HL-60 (cell line): ENCODE measurements around the gene SCMH1.

Experiments
- DNase-seq, 2 experiments: peaks; one replicate each; pipeline ENCODE4 v3.0.0-alpha.2; 2010 to 2020; ENCODE audit warnings: low read depth in 1 of 2, low spot score in 1 of 2
- H3K27ac ChIP-seq: fragments of 250-450 bp; sonication (Bioruptor Pico); replicated peaks from 2 replicates; pipeline ENCODE4 v1.5.1; 2020; ENCODE audit warnings: mild to moderate bottlenecking, moderate library complexity
- H3K27me3 ChIP-seq: fragments of 250-450 bp; sonication (Bioruptor Pico); 2 replicates; pipeline ENCODE4 v1.5.1; 2021; ENCODE audit warnings: mild to moderate bottlenecking, moderate library complexity; ENCODE audit not compliant: insufficient read depth, poor library complexity, severe bottlenecking
- H3K4me3 ChIP-seq: replicated peaks from 2 replicates; pipeline ENCODE4 v1.5.1; 2011; ENCODE audit warnings: mild to moderate bottlenecking, control low read depth, low read length; ENCODE audit not compliant: insufficient read depth
- GABPA ChIP-seq: IDR thresholded peaks from 2 replicates; pipeline ENCODE4 v1.6.1; 2012; ENCODE audit warnings: low read depth
- POLR2AphosphoS5 ChIP-seq: IDR thresholded peaks from 2 replicates; pipeline ENCODE4 v1.6.1; 2012; ENCODE audit warnings: low read depth
- SPI1 ChIP-seq: IDR thresholded peaks from 2 replicates; pipeline ENCODE4 v1.6.1; 2012; ENCODE audit warnings: low read depth, mild to moderate bottlenecking, borderline replicate concordance
- TF ChIP-seq, protein P1 (sequence below): IDR thresholded peaks from one replicate; pipeline ENCODE4 v1.5.1; 2011; ENCODE audit warnings: low read length, control low read depth, inconsistent platforms; ENCODE audit not compliant: insufficient read depth
- TF ChIP-seq, protein P2 (sequence below): IDR thresholded peaks from 2 replicates; pipeline ENCODE4 v1.6.1; 2012; ENCODE audit warnings: low read depth; ENCODE audit not compliant: insufficient replicate concordance

SCMH1 gene

DNA sequence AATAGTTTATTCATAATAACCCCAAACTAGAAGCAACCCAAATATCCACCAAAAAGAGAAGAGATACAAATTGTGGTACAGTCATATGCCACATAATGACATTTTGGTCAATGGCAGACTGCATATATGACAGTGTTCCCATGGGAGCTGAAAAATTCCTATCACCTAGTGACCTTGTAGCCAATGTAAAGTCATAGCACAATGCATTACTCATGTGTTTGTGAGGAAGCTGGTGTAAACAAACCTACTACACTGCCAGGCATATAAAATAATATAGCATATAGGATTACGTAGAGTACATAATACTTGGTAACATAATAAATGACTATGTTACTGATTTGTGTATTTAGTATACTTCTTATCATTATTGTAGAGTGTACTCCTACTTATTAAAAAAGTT is 191.1 kb downstream of the SCMH1 start:
- TF ChIP-seq, protein P1, sequence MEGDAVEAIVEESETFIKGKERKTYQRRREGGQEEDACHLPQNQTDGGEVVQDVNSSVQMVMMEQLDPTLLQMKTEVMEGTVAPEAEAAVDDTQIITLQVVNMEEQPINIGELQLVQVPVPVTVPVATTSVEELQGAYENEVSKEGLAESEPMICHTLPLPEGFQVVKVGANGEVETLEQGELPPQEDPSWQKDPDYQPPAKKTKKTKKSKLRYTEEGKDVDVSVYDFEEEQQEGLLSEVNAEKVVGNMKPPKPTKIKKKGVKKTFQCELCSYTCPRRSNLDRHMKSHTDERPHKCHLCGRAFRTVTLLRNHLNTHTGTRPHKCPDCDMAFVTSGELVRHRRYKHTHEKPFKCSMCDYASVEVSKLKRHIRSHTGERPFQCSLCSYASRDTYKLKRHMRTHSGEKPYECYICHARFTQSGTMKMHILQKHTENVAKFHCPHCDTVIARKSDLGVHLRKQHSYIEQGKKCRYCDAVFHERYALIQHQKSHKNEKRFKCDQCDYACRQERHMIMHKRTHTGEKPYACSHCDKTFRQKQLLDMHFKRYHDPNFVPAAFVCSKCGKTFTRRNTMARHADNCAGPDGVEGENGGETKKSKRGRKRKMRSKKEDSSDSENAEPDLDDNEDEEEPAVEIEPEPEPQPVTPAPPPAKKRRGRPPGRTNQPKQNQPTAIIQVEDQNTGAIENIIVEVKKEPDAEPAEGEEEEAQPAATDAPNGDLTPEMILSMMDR = no peak
- TF ChIP-seq, protein P2, sequence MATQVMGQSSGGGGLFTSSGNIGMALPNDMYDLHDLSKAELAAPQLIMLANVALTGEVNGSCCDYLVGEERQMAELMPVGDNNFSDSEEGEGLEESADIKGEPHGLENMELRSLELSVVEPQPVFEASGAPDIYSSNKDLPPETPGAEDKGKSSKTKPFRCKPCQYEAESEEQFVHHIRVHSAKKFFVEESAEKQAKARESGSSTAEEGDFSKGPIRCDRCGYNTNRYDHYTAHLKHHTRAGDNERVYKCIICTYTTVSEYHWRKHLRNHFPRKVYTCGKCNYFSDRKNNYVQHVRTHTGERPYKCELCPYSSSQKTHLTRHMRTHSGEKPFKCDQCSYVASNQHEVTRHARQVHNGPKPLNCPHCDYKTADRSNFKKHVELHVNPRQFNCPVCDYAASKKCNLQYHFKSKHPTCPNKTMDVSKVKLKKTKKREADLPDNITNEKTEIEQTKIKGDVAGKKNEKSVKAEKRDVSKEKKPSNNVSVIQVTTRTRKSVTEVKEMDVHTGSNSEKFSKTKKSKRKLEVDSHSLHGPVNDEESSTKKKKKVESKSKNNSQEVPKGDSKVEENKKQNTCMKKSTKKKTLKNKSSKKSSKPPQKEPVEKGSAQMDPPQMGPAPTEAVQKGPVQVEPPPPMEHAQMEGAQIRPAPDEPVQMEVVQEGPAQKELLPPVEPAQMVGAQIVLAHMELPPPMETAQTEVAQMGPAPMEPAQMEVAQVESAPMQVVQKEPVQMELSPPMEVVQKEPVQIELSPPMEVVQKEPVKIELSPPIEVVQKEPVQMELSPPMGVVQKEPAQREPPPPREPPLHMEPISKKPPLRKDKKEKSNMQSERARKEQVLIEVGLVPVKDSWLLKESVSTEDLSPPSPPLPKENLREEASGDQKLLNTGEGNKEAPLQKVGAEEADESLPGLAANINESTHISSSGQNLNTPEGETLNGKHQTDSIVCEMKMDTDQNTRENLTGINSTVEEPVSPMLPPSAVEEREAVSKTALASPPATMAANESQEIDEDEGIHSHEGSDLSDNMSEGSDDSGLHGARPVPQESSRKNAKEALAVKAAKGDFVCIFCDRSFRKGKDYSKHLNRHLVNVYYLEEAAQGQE = no peak
- TF ChIP-seq GABPA = no peak
- no peak for TF ChIP-seq POLR2AphosphoS5
- TF ChIP-seq SPI1 = no peak
- no peak overlapping the region for H3K27ac ChIP-seq
- no peak overlapping the region for H3K4me3 ChIP-seq
- H3K27me3 ChIP-seq = no peaks in the 10 kb centered on the region
- DNase-seq = no peak

DNA sequence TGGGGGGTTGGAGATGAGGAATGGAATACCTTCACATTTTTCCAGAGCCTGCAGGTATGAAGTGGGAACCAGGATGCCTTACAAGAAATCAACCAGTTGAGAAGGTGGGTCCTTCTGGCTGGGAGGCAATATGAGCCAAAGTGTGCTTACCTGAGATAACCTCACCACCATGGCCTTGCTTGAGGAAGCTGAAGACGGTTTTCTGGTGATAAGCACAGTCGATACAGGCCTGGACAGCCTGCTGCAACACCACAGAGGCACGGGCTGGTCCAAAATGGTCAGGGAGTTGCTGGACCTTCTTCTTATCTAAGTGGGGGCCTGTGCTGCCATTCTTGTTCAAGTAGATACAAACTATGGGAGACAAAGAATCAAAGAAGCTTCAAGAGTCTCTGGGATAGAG is 193.6 kb downstream of the SCMH1 start:
- Histone ChIP-seq H3K4me3 (no peak overlapping the region), H3K27me3 (no peaks in the 10 kb centered on the region), H3K27ac (no peak overlapping the region)
- no peak for DNase-seq
- TF ChIP-seq, protein P2 = no peak
- no peak for TF ChIP-seq GABPA
- TF ChIP-seq SPI1 = no peak
- TF ChIP-seq POLR2AphosphoS5 = no peak
- TF ChIP-seq, protein P1 = no peak

GRCh38 chr1:41046347-41046775 is 195.7 kb downstream of the SCMH1 start:
- TF ChIP-seq, protein P2 = no peak
- TF ChIP-seq POLR2AphosphoS5 = no peak
- no peak for TF ChIP-seq SPI1
- no peak for TF ChIP-seq GABPA
- TF ChIP-seq, protein P1 = no peak
- Histone ChIP-seq H3K27ac (no peak overlapping the region), H3K27me3 (no peaks in the 10 kb centered on the region), H3K4me3 (no peak overlapping the region)
- DNase-seq = no peak
